KMS-11 (cell line): ENCODE data around the gene CDS1.
"Not testable (repeated sequence)": the region's sequence is repeated elsewhere in the genome, so short reads cannot be mapped to it uniquely, and the experiment has no call there.

Experiments used
- H2AFZ ChIP-seq: fragments of 200-600 bp; sonication (generic); 2 replicates; pipeline ENCODE4 v1.6.1; 2016; ENCODE audit warnings: antibody characterized with exemption, mixed run types, low read depth
- H3K27ac ChIP-seq: fragments of 200-600 bp; sonication (generic); 2 replicates; pipeline ENCODE4 v1.6.1; 2016; ENCODE audit warnings: mild to moderate bottlenecking, mixed run types
- H3K27me3 ChIP-seq: fragments of 200-600 bp; sonication (generic); 2 replicates; pipeline ENCODE4 v1.6.1; 2017; ENCODE audit warnings: mild to moderate bottlenecking, low read depth, mixed run types, moderate library complexity; ENCODE audit not compliant: insufficient read depth
- H3K36me3 ChIP-seq: fragments of 200-600 bp; sonication (generic); 2 replicates; pipeline ENCODE4 v1.6.1; 2017; ENCODE audit warnings: mild to moderate bottlenecking, mixed run types; ENCODE audit not compliant: insufficient read depth
- H3K4me1 ChIP-seq: fragments of 200-600 bp; sonication (generic); 2 replicates; pipeline ENCODE4 v1.6.1; 2016; ENCODE audit warnings: mild to moderate bottlenecking, low read depth, mixed run types; ENCODE audit not compliant: poor library complexity, severe bottlenecking
- H3K4me2 ChIP-seq: fragments of 200-600 bp; sonication (generic); 2 replicates; pipeline ENCODE4 v1.7.0; 2016; ENCODE audit warnings: mild to moderate bottlenecking, mixed run types
- H3K4me3 ChIP-seq: fragments of 200-600 bp; sonication (generic); IDR thresholded peaks from 2 replicates; pipeline ENCODE4 v1.6.1; 2017; ENCODE audit warnings: low read depth, low read length, mixed read lengths; ENCODE audit not compliant: insufficient read depth
- H3K79me2 ChIP-seq: fragments of 200-600 bp; sonication (generic); 2 replicates; pipeline ENCODE4 v1.6.1; 2016; ENCODE audit warnings: low read depth, mixed run types; ENCODE audit not compliant: insufficient read depth
- H3K9ac ChIP-seq: fragments of 200-600 bp; sonication (generic); 2 replicates; pipeline ENCODE4 v1.6.1; 2016; ENCODE audit warnings: mild to moderate bottlenecking, mixed run types
- H4K20me1 ChIP-seq: fragments of 200-600 bp; sonication (generic); 2 replicates; pipeline ENCODE4 v1.6.1; 2016; ENCODE audit warnings: mild to moderate bottlenecking, mixed run types; ENCODE audit not compliant: insufficient read depth
- CTCF ChIP-seq: fragments of 200-600 bp; sonication (generic); conservative IDR thresholded peaks from 2 replicates; pipeline ENCODE4 v1.6.1; 2017; ENCODE audit warnings: low read depth, mild to moderate bottlenecking, antibody characterized with exemption, low read length, moderate library complexity, mixed read lengths

The CDS1 gene

DNA sequence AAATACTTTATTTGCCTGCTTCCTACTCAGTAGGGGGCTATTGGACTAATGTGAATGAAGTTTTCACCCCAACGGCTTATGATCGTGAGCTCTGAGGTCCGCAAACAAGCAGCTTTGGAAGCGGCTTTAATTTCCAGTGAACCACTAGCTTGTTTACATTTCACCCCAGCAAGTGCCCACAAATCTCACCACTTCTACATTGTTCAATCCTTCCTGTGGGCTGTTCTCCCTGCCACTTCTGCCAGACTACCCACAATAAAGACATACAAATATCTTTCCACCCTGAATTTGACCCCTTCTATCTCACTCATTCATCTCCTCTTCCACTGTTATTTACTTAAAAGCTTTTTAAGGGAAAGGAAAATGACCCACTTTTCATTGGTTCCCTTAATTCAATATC, 98.0 kb downstream of the CDS1 start:
- peaks cover 3% of the 10 kb centered on the region; the same call in 1 of the 2 replicates for H3K36me3 ChIP-seq
- no peak overlapping the region for H3K4me2 ChIP-seq
- no peak for TF ChIP-seq CTCF
- no peak overlapping the region for H3K27ac ChIP-seq
- H3K79me2 ChIP-seq = no peaks in the 10 kb centered on the region
- peaks cover 33% of the 10 kb centered on the region for H3K4me1 ChIP-seq
- no peak overlapping the region for H3K9ac ChIP-seq
- H4K20me1 ChIP-seq = no peaks in the 10 kb centered on the region
- no peak overlapping the region for H2AFZ ChIP-seq
- no peaks in the 10 kb centered on the region for H3K27me3 ChIP-seq
- no peak overlapping the region for H3K4me3 ChIP-seq

DNA sequence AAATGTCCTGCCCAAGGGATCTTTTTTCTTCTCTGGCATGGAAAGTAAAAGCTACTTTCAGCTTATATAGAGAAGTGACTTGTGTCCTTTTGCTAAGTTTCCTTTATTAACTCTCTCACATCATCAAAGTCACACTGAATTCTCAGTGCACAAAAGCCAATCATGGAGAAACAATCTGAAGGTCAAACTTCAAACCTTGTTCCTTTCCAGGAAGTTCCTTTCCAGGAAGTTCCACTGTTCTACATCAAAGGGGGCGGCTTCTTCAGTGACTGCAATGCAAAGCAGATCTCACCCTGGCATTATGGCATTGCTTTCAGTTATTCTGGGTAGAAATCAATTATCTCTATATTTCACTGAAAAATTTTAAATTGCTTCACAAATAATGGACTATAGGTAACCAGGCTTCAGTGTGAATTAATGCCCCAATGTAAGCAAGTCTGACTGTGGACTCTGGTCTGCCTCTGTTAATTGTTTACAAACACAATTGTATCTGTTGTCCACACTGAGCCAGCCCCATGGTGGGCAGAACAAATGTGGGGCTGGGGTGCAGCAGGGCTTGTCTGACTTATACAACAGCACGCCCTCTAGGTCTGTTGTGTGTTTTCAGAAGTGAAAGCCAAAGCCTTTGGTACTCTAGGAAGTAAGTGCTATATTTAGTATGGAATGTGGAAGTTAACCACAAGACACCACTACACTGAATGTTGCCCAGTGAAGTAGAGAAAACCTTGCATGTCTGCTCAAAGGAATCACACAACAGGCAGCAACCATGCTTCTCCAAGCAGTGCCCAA, 98.8 kb downstream of the CDS1 start:
- no peak overlapping the region for H3K27ac ChIP-seq
- no peak for TF ChIP-seq CTCF
- H2AFZ ChIP-seq = no peak overlapping the region
- peaks cover 33% of the 10 kb centered on the region for H3K4me1 ChIP-seq
- H3K9ac ChIP-seq = no peak overlapping the region
- no peaks in the 10 kb centered on the region for H3K27me3 ChIP-seq
- H3K36me3 ChIP-seq = peaks cover 3% of the 10 kb centered on the region; the same call in 1 of the 2 replicates
- no peaks in the 10 kb centered on the region for H4K20me1 ChIP-seq
- 0 out of 2 replicates have a peak overlapping the region, but pooled peaks have one; percentile 7 for H3K4me2 ChIP-seq
- H3K79me2 ChIP-seq = no peaks in the 10 kb centered on the region
- H3K4me3 ChIP-seq = no peak overlapping the region

GRCh38 chr4:84682661-84683060, 99.7 kb downstream of the CDS1 start:
- not testable (repeated sequence) for H3K27me3 ChIP-seq, H3K4me3 ChIP-seq, H3K79me2 ChIP-seq, H3K4me2 ChIP-seq, H3K36me3 ChIP-seq, H2AFZ ChIP-seq, H3K9ac ChIP-seq, H3K27ac ChIP-seq, H4K20me1 ChIP-seq
- H3K4me1 ChIP-seq = peaks cover 33% of the 10 kb centered on the region

DNA sequence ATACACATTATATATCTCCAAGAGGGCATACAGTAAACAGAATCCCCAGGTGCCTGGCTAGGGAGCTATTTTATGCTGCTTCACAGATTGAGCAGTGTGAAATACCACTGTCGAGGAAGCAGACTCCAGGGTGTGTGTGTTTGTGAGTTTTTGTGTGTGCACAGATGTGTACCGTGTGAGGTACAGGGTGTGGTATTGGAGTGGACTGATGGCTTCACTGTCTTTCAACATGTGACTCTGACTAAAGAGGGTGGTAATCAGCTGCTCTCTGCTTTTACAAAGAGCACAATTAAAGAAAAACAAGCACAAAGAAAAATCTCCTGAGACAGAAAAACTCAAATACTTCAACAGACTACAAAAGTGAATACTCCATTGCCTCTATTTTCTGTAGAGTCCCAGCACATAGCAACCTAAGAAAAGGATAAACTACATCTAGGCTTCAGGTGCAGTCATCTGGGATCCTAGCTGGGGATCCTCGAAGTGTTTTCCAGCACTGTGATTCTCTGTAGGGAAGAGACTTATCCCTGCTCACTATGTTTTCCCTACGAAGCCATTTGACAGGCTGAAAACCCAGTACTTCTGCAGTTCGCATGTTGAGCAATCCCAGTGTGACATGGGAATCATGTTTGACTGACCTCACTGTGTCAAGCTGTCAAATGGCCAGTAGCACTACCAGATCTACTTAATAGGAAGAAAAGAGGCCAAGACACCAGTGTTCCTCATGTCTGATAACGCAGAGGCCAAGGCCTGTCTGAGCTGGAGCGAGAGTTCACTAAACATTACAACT, 100.3 kb downstream of the CDS1 start:
- Histone ChIP-seq H3K4me1 (peaks cover 33% of the 10 kb centered on the region), H3K27me3 (no peaks in the 10 kb centered on the region), H4K20me1 (no peaks in the 10 kb centered on the region), H3K9ac (no peak overlapping the region), H3K36me3 (peaks cover 3% of the 10 kb centered on the region; the same call in 1 of the 2 replicates), H2AFZ (no peak overlapping the region), H3K4me2 (no peak overlapping the region), H3K4me3 (no peak overlapping the region), H3K27ac (no peak overlapping the region), H3K79me2 (no peaks in the 10 kb centered on the region)
- TF ChIP-seq CTCF = no peak

DNA sequence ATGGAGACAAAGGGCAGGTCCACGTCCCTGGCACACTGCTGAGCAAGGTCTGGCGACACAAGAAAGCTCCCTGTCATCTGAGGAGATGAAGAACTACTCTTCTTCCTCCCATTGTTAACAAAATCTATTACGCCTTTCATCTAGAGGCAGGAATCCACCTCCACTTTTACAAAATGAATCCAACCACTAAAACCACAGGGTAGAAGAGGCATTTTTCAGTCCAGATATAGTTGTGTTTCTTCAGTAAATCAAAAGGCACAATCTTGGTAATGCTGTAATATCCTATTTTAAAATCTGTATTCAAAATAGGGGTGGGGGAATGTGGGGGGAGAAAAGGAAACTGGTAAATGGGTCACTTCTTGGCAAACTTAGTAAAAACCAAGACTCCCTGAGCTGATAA, 101.4 kb downstream of the CDS1 start:
- Histone ChIP-seq H2AFZ (no peak overlapping the region), H3K27ac (no peak overlapping the region), H3K79me2 (no peaks in the 10 kb centered on the region), H3K27me3 (no peaks in the 10 kb centered on the region), H3K4me1 (peaks cover 33% of the 10 kb centered on the region), H4K20me1 (no peaks in the 10 kb centered on the region), H3K9ac (no peak overlapping the region), H3K4me2 (0 out of 2 replicates have a peak overlapping the region, but pooled peaks have one; percentile 4), H3K36me3 (no peaks in the 10 kb centered on the region), H3K4me3 (no peak overlapping the region)
- no peak for TF ChIP-seq CTCF
